ENCODE data around the gene IKZF2. TPM values are rescaled to one million over a fixed set of nuclear protein-coding genes. Genes with fewer than 3 reads are reported as not detected.

Gene IKZF2
- total RNA-seq, 1 experiment from 2014 or later = 14.2 TPM

DNA sequence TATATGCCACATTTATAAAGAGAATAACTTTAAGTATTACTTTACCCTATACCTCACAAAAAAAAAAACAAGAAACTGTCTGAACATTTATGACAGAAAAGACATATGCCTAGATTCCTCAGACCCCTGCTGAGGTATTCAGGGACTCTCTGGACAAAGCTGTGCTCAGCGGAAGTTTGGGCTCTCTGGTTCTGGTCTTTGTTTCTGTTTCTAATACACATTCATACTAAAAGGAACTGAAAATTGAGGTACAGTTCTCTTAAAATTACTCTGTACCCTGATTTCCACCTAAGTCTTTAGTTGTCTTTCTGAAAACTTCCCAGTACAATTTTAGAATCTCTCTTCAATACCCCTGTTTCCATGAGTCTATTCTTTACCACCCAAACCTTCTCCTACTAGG, 160.3 kb downstream of the IKZF2 start:
- BruUV-seq (replicated peaks) = no TSS peak
- CTCF ChIA-PET = no interaction called here
- H3K27me3 ChIP-seq (replicated peaks; ENCODE audit: control insufficient read depth, insufficient read depth, low read length) = no peaks in the 10 kb centered on the region
- no peaks in the 10 kb centered on the region for H3K4me1 ChIP-seq
- H3K27me3 Mint-ChIP-seq (ENCODE audit: insufficient read depth, unreplicated experiment) = no peaks in the 10 kb centered on the region
- POLR2A ChIA-PET = no interaction called here
- H3K4me3 ChIP-seq (ENCODE audit: low read depth, low read length) = no peak overlapping the region
- no peaks in the 10 kb centered on the region for H3K9me3 ChIP-seq
- TF ChIP-seq, protein P1, sequence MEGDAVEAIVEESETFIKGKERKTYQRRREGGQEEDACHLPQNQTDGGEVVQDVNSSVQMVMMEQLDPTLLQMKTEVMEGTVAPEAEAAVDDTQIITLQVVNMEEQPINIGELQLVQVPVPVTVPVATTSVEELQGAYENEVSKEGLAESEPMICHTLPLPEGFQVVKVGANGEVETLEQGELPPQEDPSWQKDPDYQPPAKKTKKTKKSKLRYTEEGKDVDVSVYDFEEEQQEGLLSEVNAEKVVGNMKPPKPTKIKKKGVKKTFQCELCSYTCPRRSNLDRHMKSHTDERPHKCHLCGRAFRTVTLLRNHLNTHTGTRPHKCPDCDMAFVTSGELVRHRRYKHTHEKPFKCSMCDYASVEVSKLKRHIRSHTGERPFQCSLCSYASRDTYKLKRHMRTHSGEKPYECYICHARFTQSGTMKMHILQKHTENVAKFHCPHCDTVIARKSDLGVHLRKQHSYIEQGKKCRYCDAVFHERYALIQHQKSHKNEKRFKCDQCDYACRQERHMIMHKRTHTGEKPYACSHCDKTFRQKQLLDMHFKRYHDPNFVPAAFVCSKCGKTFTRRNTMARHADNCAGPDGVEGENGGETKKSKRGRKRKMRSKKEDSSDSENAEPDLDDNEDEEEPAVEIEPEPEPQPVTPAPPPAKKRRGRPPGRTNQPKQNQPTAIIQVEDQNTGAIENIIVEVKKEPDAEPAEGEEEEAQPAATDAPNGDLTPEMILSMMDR (IDR thresholded peaks at IDR 0.05; ENCODE audit: insufficient read depth in 1 of 2, low read depth in 1 of 2, low read length in 1 of 2, severe bottlenecking in 1 of 2, unreplicated experiment in 1 of 2) = no peak
- no peak overlapping the region for H3K27ac Mint-ChIP-seq (ENCODE audit: unreplicated experiment)
- DNase-seq = no peak
- no peaks in the 10 kb centered on the region for H3K36me3 Mint-ChIP-seq (ENCODE audit: insufficient read depth, unreplicated experiment)
- intact Hi-C loops (cut with micrococcal nuclease; ENCODE audit: unreplicated experiment) = no loop called here
- H3K4me3 Mint-ChIP-seq (ENCODE audit: unreplicated experiment) = no peak overlapping the region
- H3K9me3 Mint-ChIP-seq (ENCODE audit: unreplicated experiment) = no peaks in the 10 kb centered on the region
- H3K36me3 ChIP-seq (ENCODE audit: control insufficient read depth, insufficient read depth, low read length) = no peaks in the 10 kb centered on the region
- H3K4me1 Mint-ChIP-seq (ENCODE audit: low read depth, unreplicated experiment) = no peaks in the 10 kb centered on the region

DNA sequence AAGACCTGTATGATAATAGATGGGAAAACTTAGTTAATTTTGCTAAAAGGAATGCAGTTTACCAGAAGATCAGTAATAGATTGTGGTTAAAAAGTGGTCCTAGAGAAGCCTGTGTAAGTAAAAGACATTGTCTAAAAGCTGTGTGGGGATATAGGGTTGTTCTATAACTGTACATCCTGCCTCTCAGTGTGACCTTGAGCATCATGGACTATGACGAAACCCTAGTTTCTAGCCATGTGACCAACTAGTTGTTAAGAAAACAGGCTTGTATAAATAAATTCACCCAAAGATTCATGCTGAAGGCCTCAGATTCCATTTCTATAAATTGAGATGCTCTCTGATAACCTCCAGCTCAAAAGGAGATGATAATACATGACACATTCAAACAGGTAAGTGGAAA, 160.7 kb downstream of the IKZF2 start:
- no peaks in the 10 kb centered on the region for H3K36me3 ChIP-seq (ENCODE audit: control insufficient read depth, insufficient read depth, low read length)
- Mint-ChIP-seq H3K27me3 (ENCODE audit: insufficient read depth, unreplicated experiment) (no peaks in the 10 kb centered on the region), H3K27ac (ENCODE audit: unreplicated experiment) (no peak overlapping the region), H3K36me3 (ENCODE audit: insufficient read depth, unreplicated experiment) (no peaks in the 10 kb centered on the region), H3K4me3 (ENCODE audit: unreplicated experiment) (no peak overlapping the region), H3K4me1 (ENCODE audit: low read depth, unreplicated experiment) (no peaks in the 10 kb centered on the region), H3K9me3 (ENCODE audit: unreplicated experiment) (no peaks in the 10 kb centered on the region)
- TF ChIP-seq, protein P1 (IDR thresholded peaks at IDR 0.05; ENCODE audit: insufficient read depth in 1 of 2, low read depth in 1 of 2, low read length in 1 of 2, severe bottlenecking in 1 of 2, unreplicated experiment in 1 of 2) = no peak
- DNase-seq = no peak
- H3K4me1 ChIP-seq = no peaks in the 10 kb centered on the region
- ChIA-PET POLR2A (no interaction called here), CTCF (no interaction called here)
- BruUV-seq (replicated peaks) = no TSS peak
- H3K4me3 ChIP-seq (ENCODE audit: low read depth, low read length) = no peak overlapping the region
- intact Hi-C loops (cut with micrococcal nuclease; ENCODE audit: unreplicated experiment) = no loop called here
- no peaks in the 10 kb centered on the region for H3K27me3 ChIP-seq (replicated peaks; ENCODE audit: control insufficient read depth, insufficient read depth, low read length)
- H3K9me3 ChIP-seq = no peaks in the 10 kb centered on the region

DNA sequence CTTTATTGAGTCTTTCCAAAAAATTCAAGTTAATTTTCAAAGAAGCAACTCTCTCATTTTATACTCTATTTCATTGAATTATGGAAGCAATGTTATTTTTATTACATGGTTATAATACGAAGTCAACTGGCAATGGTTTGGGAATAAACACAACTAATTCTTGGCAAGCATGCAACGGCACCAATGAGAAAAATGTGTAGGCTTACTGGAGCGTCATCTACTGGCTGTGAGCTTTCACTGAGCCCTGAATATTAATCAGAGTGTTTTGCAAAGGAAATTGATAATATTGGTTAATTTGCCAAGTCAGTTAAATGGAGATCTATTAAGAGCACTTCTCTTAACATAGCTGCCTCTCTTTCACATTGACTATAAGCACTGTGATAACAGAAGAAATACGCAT, 163.9 kb downstream of the IKZF2 start:
- H3K4me3 Mint-ChIP-seq (ENCODE audit: unreplicated experiment) = no peak overlapping the region
- no peaks in the 10 kb centered on the region for H3K4me1 Mint-ChIP-seq (ENCODE audit: low read depth, unreplicated experiment)
- H3K27me3 Mint-ChIP-seq (ENCODE audit: insufficient read depth, unreplicated experiment) = no peaks in the 10 kb centered on the region
- intact Hi-C loops (cut with micrococcal nuclease; ENCODE audit: unreplicated experiment) = loop anchor here (10.0 kb wide), 1 partner anchor 213 kb away; no protein-coding TSS in a partner anchor
- TF ChIP-seq, protein P1 (IDR thresholded peaks at IDR 0.05; ENCODE audit: insufficient read depth in 1 of 2, low read depth in 1 of 2, low read length in 1 of 2, severe bottlenecking in 1 of 2, unreplicated experiment in 1 of 2) = no peak
- no peaks in the 10 kb centered on the region for H3K9me3 Mint-ChIP-seq (ENCODE audit: unreplicated experiment)
- no peak overlapping the region for H3K27ac Mint-ChIP-seq (ENCODE audit: unreplicated experiment)
- Histone ChIP-seq H3K4me3 (ENCODE audit: low read depth, low read length) (no peak overlapping the region), H3K36me3 (ENCODE audit: control insufficient read depth, insufficient read depth, low read length) (no peaks in the 10 kb centered on the region), H3K9me3 (no peaks in the 10 kb centered on the region), H3K27me3 (replicated peaks; ENCODE audit: control insufficient read depth, insufficient read depth, low read length) (no peaks in the 10 kb centered on the region), H3K4me1 (no peaks in the 10 kb centered on the region)
- H3K36me3 Mint-ChIP-seq (ENCODE audit: insufficient read depth, unreplicated experiment) = no peaks in the 10 kb centered on the region
- ChIA-PET CTCF (no interaction called here), POLR2A (no interaction called here)
- DNase-seq = no peak
- BruUV-seq (replicated peaks) = no TSS peak

Data from Caco-2 (cell line).